Ramos (cell line): ENCODE data around the gene LRP1B.

Source experiments
- in situ Hi-C: fragments of 300-500 bp; cut with MboI; formaldehyde crosslinking; loops from one replicate; pipeline ENCODE4 v1.14.3; 2022; ENCODE audit warnings: low sequenced_read_pairs; ENCODE audit not compliant: unreplicated experiment

The LRP1B gene

DNA sequence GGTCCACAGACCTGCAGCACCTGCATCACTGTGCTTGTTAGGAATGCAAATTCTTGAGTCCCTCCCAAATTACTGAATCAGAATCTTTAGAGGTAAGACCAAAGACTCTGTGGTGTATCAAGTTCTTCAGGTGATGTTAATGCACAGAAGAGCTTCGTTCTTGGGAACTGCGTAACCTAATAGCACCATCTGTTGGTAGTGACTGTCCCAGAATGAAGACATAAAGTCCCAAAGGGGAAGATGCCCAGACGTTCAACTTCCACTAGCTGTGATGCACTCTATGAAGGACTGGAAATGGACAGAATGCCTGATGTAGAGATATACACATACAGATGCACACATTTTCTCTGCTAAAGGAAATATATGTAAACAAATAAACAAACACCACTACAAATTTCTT, 576.0 kb downstream of the LRP1B start:
- in situ Hi-C loops = no loop called here

DNA sequence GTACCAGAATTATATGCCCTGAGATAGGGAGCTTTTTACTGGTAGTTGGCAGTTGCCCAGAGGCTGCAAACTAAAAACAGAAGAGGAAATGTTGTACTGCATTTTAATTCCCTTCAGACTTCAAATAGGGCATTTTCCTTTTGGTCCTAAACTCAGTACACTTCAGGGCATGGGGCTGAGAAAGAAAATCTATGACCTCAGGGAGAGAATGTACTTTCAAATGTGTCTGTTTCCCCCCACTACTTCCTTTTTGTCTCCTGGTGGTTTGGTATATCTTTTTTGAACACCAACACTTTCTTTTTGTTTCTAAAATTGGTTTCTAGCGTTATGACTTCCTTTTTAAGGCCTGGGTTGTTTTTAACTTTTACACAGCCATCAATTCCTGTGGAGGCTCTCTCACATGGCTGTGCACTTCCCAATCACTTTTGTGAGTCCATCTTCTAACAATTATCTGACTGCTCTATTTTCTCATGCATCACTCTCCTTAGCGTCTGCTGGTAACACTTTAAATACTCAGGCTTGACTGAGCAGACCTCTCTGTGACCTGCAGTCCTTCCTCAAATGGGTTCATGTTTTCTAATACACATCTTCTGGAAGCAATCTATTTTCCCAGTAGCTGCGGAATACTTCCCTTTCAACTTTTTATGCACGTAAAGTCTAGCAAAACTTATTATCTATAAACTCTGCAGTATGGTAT, 596.0 kb downstream of the LRP1B start:
- in situ Hi-C loops = no loop called here

DNA sequence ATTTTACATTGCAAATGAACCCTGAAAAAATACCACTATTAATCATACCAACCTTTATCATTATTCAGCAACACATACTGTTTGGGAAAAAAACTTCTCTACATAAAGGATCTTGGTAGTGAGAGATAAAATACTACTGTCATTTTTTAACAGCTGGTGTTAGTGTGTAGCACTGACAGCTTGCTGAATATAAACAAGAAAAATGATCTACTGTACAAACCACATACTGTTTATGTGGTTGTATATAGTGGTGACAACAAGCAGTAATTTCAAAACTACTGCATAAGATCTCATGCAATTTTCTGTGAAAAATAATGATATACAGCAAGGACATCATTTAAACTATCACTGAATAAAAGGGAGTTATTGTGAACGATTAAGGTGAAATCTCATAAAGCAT, 601.2 kb downstream of the LRP1B start:
- in situ Hi-C loops = no loop called here

DNA sequence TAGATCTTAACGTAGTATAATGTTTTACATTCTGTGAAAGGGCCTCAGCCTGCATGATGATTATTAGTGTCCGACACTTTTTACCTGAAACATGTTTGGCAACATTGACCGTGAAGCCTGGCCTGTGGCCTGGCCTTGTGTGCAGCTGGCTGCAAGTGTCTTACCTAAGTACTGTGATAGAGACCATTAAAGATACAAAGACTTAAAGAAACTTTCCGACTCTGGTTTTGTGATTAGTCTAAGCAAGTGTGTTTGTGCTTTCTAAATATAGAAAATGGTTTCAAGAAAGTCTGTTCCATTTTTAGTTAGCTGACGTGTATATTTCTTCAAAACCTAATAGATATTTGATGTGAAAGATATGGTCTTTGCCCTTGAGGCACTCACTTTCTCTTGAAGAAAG, 601.8 kb downstream of the LRP1B start:
- in situ Hi-C loops = no loop called here

DNA sequence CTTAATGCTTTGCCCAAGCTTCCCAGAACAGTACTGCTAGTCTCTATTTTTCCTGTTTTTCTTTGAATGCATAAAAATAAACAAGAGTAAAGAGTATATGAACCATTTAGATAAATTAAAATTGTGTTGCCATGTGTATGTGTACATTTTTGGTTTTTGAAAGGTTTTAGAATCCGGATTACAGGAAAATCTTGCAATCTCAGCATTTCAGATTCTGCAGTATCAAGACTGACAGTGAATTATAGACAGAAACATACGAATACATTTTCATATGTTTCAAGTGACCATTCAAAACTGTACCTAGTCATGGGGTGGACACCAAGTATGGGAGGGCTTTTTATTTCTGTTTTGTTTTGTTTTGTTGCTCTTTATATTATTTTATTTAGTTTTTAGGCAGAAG, 604.1 kb downstream of the LRP1B start:
- in situ Hi-C loops = no loop called here

DNA sequence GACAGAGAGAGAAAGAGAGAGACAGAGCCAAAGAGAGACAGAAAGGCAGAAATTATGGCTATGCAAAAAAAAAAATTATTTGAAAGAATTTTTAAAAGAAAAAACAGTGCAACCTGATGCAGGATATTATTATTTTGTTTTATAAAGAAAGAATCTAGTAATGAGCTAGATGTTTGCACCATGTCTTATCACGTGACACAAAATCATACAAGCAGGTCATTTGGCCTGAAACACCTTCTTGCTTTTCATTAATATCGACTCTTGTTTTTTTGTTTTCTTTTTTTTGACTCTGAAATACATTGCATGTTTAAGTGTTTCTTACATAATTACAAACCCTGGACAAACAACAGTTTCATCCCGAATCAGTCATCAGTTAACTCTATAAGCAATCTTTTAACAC, 606.0 kb downstream of the LRP1B start:
- in situ Hi-C loops = no loop called here

DNA sequence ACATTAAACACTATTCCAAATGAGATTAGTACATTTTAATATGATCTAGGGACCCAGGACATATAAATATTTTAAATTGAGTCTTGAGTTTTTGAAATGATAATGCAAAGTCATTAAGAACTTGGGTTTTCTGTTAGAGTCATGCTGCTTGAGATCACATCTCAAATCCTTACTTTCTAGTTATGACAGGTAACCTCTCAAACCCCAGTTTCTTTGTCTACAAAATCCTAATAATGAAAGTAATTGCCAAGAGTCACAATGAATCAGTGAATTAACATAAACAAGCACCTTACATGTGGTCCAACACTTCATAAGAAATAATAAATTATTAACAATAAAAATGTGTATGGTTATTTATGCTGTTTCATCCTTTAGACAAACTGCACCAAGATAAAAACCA, 607.6 kb downstream of the LRP1B start:
- in situ Hi-C loops = no loop called here

DNA sequence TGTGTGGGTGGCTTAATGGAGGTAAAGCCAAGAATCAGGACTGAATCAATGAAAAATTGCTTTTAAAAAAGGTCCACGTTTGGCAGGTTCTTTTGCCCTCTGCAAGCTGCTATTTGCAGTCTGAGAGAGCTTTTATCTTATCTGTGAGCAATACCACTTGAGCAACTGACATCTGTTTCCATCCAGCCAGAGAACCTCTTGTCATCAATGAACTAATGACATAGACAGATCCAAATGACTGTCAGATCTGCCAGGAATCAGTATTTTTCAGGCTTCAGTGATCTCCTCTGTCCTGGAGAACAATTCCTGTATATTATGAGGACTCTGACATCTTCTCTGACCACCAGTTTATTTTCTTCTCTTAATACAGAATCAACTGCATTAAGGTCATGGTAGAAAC, 608.1 kb downstream of the LRP1B start:
- in situ Hi-C loops = no loop called here

DNA sequence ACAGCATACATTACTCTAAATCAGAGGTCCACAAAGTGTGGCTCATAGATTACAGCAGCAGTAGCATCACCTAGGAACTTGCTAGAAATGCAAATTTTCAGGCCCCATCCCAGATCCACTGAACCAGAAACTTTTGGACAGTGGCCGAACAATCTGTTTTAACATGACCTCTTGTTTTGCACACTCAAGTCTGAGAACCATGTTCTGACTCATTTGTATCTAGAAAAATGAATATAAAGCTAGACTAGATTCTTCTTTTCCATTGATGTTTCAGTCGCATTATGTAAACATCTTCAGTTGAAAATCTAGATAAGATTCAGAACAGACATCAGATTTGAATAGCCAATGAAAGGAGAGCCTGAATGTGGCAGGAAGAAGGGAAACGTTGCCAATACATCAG, 608.8 kb downstream of the LRP1B start:
- in situ Hi-C loops = no loop called here

DNA sequence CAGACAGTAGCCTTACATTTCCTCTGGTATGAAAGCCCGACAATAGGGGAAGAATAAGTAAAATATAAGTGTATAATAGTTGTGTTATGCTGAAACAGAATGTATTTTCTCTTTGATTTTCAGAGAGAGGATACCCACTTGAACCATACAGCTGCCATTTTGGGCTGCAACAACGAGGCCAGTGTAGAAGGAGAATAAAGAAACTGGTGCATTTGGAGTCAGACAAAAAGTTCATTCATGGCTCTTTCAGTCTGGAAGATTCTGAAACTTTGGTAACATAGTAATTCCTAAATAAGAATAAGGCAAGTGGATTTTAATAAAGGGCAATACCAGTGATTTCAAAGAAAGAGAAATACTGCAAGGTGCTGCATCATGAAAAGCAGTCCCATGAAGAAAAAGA, 610.9 kb downstream of the LRP1B start:
- in situ Hi-C loops = no loop called here

DNA sequence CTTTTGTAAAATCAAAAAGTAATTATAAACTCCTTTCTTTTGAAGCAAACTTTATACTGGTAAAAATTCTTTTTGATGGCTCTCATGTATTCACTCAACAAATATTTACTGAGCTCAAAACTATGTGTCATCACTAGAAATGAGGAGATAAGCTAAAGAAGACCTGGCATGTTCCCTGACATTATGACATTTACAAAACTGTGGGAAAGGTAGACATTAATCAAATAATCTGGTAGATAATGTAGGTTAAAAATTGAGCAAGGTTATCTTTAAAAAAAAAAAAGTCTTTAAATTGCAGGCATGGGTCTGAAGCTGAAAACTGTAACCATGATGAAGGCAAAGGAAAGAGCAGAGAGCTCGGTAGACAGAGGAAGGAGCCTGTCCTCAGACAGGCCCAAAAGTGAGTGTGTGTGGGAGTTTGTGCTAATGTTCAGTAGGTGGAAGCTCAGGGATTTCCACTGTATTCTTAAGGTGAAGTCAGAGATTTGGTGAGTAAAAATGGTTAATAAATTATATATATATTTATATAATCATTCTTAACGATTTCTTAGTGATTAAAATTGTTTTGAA, 612.9 kb downstream of the LRP1B start:
- in situ Hi-C loops = no loop called here

DNA sequence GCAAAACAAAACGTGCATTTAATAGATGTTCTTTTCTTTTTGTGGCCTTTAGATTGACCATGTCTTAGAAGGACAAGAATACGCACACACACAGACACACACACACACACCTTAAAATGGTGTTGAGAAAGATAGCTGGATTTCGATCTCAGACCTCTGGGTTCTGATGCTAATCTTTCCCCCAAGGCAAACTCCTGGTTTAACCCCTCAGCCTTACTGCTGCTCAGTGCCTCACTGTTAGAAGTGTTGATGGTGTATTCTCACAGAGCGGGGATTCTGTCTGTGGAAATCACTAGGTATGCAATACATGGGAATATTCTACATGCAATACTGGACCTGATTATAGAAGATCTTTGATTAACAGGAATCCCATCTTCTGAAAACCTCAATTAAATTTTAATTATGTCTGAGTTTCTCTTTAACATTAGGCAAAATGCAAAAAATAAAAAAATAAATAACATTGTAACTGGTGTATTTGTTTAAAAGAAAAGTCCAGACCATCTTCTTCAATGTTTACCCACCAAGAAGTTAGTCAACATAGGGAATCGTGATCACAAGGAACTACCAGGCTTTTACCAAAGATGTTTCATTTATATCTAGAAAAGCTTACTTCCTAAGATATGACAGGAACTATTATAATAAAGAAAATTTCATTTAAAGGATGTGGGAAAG, 613.5 kb downstream of the LRP1B start:
- in situ Hi-C loops = no loop called here

DNA sequence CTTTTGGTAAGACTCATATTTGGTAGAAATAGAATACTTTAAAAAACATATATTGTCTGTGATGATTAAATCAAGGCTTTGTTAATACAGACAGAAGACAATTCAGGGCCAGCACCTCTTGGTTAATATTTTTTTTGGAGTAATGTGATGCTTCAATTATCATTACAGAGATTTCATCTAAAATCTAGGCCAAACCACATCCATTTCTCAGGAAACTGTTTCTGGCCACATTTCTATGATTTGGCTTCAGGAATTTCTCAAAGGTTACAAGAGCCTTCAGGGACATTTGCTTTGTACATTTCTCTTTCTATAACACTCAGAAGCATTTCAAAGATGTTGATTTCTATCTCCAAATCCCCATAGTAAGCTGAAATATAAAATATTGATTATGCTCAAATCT, 614.9 kb downstream of the LRP1B start:
- in situ Hi-C loops = no loop called here

DNA sequence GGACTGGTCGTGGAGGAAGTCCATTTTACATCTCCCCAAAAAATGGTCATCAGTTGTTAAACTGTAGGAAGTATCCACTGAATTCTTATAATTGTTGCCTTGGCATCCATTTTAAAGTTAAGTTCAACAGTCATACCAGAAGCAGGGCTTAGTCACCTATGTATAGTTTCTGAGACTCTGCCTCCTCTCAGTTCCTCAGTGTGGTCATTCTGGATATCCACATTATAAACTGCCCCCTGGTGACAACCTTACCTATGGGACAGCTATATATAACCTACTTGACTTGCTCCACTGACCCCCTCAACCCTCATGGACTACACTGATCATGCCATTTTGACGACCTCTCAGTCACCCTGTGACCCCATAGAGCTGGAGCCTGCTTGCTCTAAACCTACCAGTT, 617.0 kb downstream of the LRP1B start:
- in situ Hi-C loops = no loop called here

DNA sequence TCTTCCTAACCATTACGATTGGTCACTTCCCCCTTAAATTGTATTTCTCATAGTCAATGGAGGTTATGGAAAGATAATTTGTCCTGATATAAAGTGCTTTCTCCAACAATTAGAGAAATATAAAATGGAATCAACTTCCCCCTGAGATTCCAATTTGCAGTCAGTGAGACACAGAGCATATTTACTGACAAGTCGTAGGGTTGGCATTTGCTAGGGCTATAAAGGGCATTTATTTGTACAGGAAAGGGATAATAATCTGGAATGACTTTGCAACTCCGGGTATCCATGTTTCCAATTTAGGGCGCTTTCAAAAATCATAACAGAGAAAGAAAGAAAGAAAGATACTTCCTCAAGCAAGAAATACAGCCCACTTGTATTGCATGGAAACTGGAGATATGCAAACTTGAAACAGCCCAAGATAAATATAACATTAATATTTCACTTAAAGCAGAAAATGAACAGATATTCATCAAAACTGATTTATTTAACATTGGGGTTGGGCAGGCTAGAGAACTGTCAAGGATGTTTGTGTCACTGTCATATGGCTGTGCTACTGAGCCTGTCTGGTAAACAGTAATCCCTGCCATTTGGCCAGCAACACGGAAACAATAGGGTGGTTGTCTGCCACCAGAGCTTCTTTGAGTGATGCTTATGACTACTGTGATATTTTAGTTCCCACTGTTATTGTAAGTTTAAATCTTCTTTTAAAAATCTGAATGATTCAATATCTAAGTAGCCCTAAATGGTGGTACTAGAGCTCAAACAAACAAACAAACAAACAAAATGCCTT, 621.8 kb downstream of the LRP1B start:
- in situ Hi-C loops = no loop called here

DNA sequence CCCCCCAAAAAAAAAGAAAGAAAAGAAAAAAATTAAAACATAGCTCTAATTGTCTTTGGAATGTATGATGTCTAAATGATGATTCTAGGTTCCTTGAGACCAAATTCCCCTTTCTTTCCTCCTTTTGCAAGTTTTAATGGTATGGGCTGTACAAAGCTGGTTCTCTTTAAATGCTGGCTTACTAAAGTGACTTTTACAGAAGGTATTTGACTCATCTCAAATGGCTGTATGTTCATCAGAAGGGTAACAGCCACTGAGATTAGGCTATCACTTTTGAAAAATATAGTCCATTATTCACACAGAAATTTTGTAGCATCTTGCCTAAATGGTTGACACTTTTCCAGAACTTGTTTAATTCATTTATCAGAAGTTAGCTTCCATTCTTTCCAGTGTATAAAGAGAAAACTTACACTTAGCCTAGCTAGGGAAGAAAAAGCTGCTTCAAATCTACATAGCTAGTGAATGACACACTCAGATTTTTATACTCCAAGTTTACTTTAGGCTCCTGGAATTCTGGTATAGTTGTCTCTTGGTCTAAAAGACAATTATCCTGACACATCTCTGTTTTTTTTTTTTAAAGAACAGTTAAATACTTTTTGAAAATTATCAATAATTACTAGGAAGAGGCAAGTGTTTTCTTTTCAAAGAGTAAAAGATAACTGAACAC, 622.6 kb downstream of the LRP1B start:
- in situ Hi-C loops = no loop called here

DNA sequence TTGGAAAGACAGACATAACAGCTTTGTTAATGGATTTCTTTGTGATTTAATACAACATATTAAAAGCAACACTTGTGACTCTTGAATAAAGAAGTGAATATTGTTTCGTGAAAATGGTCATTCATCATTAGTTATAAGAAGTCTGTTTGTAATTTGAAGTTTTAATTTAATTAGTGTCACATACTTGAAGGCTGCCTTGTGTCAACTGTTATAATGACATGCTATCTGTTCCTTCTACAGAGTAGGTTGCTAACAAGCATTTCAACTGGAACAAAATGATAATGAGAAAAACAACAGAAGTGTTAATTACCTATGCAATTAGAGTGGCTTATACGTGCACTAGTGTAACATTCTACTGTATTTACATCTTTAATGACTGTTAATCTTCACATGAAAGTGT, 624.7 kb downstream of the LRP1B start:
- in situ Hi-C loops = no loop called here

DNA sequence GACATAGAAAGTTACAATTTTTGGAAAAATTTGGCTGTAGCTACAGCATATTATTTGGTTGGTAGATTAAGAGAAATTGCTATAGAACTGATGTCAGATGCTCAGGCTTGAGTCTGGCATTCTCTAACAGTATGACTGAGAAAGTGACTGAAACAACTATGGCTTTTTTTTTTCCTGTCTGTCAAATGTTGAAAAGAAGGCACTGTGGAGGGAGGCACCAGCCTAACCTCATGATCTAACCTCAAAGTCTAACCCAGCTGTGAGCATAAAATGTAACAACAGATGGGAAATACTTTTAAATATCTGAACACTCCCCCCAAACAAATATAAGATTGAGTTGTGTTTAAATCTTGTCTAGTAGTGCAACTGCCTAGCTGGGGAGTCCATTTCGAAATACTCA, 629.1 kb downstream of the LRP1B start:
- in situ Hi-C loops = no loop called here

DNA sequence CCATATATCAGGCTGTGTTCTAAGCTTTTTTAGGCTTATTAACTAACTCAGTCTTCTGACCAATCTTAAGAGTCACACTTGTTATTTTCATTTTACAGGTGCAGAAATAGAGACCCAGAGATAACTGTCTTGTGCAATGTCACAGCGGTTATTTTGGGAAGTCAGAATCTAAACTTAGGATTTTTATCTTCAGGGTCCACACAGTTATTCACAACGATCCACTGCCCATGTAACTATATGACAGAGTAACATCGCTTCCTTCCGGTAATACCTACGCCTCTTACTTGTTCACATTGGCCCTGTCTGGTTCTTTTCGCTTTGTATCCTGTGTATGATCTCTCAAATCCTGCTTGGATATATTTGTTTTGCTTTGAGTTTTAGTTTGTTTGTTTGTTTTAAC, 631.7 kb downstream of the LRP1B start:
- in situ Hi-C loops = no loop called here

DNA sequence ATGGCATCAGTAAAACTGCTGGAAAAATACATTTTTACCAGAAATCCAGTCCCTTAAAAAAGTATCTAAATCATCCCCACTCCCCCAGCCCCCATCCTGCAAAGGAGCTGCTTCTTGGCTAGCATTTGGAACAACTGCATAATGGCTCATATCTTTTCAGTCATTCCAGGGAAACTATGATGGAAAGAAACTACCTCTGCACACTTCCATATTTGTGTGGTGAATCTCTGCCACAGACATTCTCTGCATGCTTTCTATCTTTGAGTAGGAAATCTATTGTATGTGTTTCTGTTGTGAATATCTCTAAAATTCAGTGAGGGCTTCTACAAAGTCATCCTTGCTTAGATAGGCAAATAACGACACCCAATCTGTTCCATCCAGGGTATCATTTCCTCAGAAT, 632.3 kb downstream of the LRP1B start:
- in situ Hi-C loops = no loop called here

DNA sequence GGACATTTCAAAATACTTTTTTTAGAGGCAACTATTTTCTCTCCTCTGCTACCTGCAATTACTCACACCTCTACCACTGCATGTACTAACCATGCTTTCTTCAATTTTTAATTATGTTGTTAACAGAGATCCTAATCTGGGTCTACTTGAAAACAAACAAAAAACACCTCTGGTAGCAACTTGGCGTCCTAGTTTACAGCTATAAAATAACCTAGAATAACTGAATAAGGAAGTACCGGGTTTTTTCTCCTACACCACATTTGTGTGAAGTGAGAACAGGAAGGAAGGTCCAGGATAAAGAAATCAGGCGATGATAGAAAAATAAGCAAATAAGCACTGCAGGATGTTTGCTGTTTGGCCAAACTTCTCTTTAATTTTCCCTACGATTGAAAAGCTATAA, 633.5 kb downstream of the LRP1B start:
- in situ Hi-C loops = no loop called here
